ENCODE data around the gene CCT5.

CCT5 gene

GRCh38 chr5:10291692-10292339 lies 41.7 kb downstream of the CCT5 start:
- no peak for DNase-seq (ENCODE audit: extremely low spot score)
- CTCF ChIA-PET: interaction anchor here (1.2 to 2.2 kb wide), 3 partner anchors 8 to 27 kb away, joined by 3 to 9 read pairs (median 5); no protein-coding TSS in a partner anchor
- POLR2A ChIA-PET: no interaction called here
- no peak for TF ChIP-seq CTCF (IDR thresholded peaks at IDR 0.05; ENCODE audit: control extremely low read depth, extremely low read depth, low read depth, missing control alignments)

- no peak for TF ChIP-seq CTCF (IDR thresholded peaks at IDR 0.05; ENCODE audit: control extremely low read depth, extremely low read depth, low read depth, missing control alignments)
- POLR2A ChIA-PET: no interaction called here
- DNase-seq (ENCODE audit: extremely low spot score): no peak
- CTCF ChIA-PET: interaction anchor here (2.2 to 2.3 kb wide), 2 partner anchors 10 kb away, joined by 9 to 16 read pairs; no protein-coding TSS in a partner anchor
Measured at GRCh38 chr5:10293907-10294662, 44.0 kb downstream of the CCT5 start.

DNA sequence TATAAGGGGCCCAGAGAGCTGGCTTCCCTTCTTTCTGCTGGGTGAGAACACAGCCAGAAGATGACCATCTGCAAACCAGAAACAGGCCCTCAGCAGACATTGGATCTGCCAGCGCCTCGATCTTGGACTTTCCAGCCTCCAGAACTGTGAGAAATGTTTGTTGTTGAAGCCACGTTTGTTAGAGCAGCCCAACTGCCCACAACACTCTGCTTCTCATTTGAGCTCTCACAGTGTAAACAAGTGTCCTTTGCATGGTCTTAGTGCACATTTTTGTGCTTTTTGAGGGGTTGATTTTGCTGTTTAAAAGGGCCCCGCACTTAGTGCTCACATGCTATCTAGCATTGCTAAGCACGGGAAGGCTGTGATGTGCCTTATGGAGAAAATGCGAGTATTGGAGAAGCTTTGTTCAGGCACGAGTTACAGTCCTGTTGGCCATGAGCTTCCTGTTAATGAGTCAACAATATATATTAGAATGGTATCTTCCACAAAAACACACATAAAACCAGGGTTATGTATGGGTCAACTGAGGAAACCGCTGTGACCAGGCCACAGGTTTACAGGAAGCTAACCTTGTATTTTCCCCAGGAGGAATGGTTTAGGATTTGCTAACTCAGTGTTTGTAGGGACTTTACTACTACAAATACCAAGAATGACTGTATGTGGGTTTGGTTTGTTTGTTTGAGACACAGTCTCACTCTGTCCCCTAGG lies 45.7 kb downstream of the CCT5 start:
- DNase-seq (ENCODE audit: extremely low spot score): no peak
- CTCF ChIA-PET: interaction anchor here (2.3 kb wide), 1 partner anchor 12 kb away, joined by 16 read pairs; no protein-coding TSS in a partner anchor
- no peak for TF ChIP-seq CTCF (IDR thresholded peaks at IDR 0.05; ENCODE audit: control extremely low read depth, extremely low read depth, low read depth, missing control alignments)
- POLR2A ChIA-PET: no interaction called here

DNA sequence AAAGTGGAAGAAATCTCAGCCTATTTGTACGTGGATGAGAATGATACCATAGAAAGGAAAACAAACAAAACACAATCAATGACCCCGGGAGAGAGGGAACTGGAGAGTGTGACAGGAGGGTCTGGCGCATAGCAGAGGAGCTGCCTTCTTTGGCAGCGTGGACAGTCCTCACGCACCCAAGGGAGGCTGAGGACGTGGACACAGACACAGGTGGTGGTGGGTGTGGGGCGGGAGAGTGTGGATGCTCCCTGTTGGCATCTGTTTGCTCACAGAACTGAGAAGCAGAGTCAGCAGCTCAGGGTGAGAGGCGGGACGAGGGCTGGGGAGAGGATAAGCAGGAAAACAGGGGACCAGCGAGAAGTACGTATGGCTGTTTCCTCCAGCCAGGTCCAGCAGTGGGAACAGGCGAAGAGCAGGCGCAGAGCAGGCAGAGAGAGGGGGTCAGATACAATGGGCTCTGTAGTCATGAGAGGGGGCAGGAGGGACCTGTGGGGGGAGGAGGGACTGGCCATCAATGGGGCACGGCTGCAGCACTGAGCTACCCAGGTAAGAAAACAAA lies 47.6 kb downstream of the CCT5 start:
- no peak for TF ChIP-seq CTCF (IDR thresholded peaks at IDR 0.05; ENCODE audit: control extremely low read depth, extremely low read depth, low read depth, missing control alignments)
- ChIA-PET POLR2A (no interaction called here), CTCF (no interaction called here)
- DNase-seq (ENCODE audit: extremely low spot score): no peak

DNA sequence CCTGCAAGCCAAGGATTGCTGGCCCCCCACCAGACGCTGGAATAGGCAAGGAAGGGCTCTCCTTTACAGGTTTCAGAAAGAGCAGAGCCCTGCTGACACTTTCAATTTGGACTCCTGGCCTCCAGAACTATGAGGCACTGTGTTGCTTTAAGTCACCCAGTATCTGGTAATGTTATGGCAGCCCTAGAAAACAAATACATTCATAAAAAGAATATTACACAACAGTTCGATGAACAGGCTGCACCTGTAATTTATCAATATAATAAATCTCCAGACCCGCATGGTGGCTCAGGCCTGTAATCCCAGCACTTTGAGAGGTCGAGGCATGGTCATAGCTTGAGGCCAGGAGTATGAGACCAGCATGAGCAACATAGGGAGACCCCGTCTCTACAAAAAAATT lies 50.2 kb downstream of the CCT5 start:
- TF ChIP-seq CTCF (IDR thresholded peaks at IDR 0.05; ENCODE audit: control extremely low read depth, extremely low read depth, low read depth, missing control alignments): no peak
- CTCF ChIA-PET: interaction anchor here (5.5 kb wide), 1 partner anchor 16 kb away, joined by 18 read pairs; no protein-coding TSS in a partner anchor
- POLR2A ChIA-PET: no interaction called here
- no peak for DNase-seq (ENCODE audit: extremely low spot score)

- DNase-seq (ENCODE audit: extremely low spot score): no peak
- no peak for TF ChIP-seq CTCF (IDR thresholded peaks at IDR 0.05; ENCODE audit: control extremely low read depth, extremely low read depth, low read depth, missing control alignments)
- POLR2A ChIA-PET: no interaction called here
- CTCF ChIA-PET: interaction anchor here (5.5 kb wide), 1 partner anchor 17 kb away, joined by 18 read pairs; no protein-coding TSS in a partner anchor
Measured at GRCh38 chr5:10301266-10301665, 51.2 kb downstream of the CCT5 start.

Data from GM10248 (cell line).